Activated CD8-positive, alpha-beta T cell treated with anti-CD3 and anti-CD28 coated beads for 36 hours (primary cell): ENCODE results near the gene ST6GALNAC3. TPM values are rescaled to one million over a fixed set of nuclear protein-coding genes. Genes with fewer than 3 reads are reported as not detected.

Source experiments
- ATAC-seq: fragments of 200-7000 bp; cut with Tn5 transposase; one replicate; pipeline ENCODE4 v1.10.0; 2021; ENCODE audit warnings: mild to moderate bottlenecking, moderate library complexity
- CTCF ChIA-PET: fragments of 350-600 bp; sonication (Branson Sonifier 250); formaldehyde crosslinking; loops from one replicate; lab custom pipeline; 2021; ENCODE audit warnings: antibody characterized with exemption; lab: Charles Lee
- POLR2A ChIA-PET: fragments of 350-600 bp; sonication (Branson Sonifier 250); formaldehyde crosslinking; loops from one replicate; lab custom pipeline; 2021; ENCODE audit warnings: antibody characterized with exemption; lab: Charles Lee
- DNase-seq: peaks from one replicate; pipeline ENCODE4 v3.0.0-alpha.2; 2020
- H3K27ac Mint-ChIP-seq: one replicate; pipeline ENCODE4 v1.8.0; 2021; ENCODE audit warnings: mild to moderate bottlenecking, mixed read lengths
- H3K27me3 Mint-ChIP-seq: one replicate; pipeline ENCODE4 v1.8.0; 2021; ENCODE audit warnings: mixed read lengths
- H3K36me3 Mint-ChIP-seq: one replicate; pipeline ENCODE4 v1.8.0; 2021; ENCODE audit warnings: low read depth, mixed read lengths
- H3K4me1 Mint-ChIP-seq: one replicate; pipeline ENCODE4 v1.8.0; 2021; ENCODE audit warnings: low read depth, mixed read lengths
- H3K4me3 Mint-ChIP-seq: one replicate; pipeline ENCODE4 v1.8.0; 2021; ENCODE audit warnings: mild to moderate bottlenecking, moderate library complexity, mixed read lengths
- H3K9me3 Mint-ChIP-seq: one replicate; pipeline ENCODE4 v1.8.0; 2021; ENCODE audit warnings: mixed read lengths
- intact Hi-C: fragments of 100-400 bp; cut with micrococcal nuclease; formaldehyde crosslinking; loops from one replicate; pipeline ENCODE4 v1.10.0; 2022
- total RNA-seq, 2 experiments: library from RNA; stranded (reverse); gene quantifications; one replicate each; pipeline ENCODE4 v1.2.3, GENCODE V29; 2021
- TF ChIP-seq, protein P1 (sequence below): fragments of 200-600 bp; IDR thresholded peaks from one replicate; pipeline ENCODE4 v1.8.0; 2022; ENCODE audit warnings: antibody characterized with exemption, mild to moderate bottlenecking

The ST6GALNAC3 gene
- total RNA-seq, 2 experiments from 2014 or later, result 2.7 to 2.9 TPM

DNA sequence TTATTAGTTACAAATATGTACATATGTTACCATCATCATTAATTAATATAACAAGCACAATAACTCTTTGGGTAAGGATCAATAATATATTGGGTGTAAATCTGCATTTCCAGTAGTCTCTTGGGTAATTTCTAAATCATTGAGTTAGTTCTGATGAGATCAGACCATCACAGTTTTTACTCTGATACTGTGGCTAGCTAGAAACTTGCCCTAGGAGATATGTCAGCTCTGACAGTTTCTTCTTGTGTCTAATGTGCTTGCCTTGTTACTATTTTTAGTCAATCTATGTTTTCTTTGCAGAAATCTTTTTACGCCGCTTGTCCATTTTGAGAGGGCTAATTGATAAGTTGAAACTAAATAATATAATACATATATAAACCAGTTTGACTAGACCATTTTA, 507.2 kb downstream of the ST6GALNAC3 start:
- no peak overlapping the region for H3K27ac Mint-ChIP-seq
- no peaks in the 10 kb centered on the region for H3K4me1 Mint-ChIP-seq
- no peaks in the 10 kb centered on the region for H3K9me3 Mint-ChIP-seq
- H3K27me3 Mint-ChIP-seq, result no peaks in the 10 kb centered on the region
- DNase-seq (no peak), ATAC-seq (no peak)
- POLR2A ChIA-PET, result no interaction called here
- CTCF ChIA-PET, result no interaction called here
- H3K4me3 Mint-ChIP-seq, result no peak overlapping the region
- intact Hi-C loops, result no loop called here
- TF ChIP-seq, protein P1, sequence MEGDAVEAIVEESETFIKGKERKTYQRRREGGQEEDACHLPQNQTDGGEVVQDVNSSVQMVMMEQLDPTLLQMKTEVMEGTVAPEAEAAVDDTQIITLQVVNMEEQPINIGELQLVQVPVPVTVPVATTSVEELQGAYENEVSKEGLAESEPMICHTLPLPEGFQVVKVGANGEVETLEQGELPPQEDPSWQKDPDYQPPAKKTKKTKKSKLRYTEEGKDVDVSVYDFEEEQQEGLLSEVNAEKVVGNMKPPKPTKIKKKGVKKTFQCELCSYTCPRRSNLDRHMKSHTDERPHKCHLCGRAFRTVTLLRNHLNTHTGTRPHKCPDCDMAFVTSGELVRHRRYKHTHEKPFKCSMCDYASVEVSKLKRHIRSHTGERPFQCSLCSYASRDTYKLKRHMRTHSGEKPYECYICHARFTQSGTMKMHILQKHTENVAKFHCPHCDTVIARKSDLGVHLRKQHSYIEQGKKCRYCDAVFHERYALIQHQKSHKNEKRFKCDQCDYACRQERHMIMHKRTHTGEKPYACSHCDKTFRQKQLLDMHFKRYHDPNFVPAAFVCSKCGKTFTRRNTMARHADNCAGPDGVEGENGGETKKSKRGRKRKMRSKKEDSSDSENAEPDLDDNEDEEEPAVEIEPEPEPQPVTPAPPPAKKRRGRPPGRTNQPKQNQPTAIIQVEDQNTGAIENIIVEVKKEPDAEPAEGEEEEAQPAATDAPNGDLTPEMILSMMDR, result no peak
- no peaks in the 10 kb centered on the region for H3K36me3 Mint-ChIP-seq

DNA sequence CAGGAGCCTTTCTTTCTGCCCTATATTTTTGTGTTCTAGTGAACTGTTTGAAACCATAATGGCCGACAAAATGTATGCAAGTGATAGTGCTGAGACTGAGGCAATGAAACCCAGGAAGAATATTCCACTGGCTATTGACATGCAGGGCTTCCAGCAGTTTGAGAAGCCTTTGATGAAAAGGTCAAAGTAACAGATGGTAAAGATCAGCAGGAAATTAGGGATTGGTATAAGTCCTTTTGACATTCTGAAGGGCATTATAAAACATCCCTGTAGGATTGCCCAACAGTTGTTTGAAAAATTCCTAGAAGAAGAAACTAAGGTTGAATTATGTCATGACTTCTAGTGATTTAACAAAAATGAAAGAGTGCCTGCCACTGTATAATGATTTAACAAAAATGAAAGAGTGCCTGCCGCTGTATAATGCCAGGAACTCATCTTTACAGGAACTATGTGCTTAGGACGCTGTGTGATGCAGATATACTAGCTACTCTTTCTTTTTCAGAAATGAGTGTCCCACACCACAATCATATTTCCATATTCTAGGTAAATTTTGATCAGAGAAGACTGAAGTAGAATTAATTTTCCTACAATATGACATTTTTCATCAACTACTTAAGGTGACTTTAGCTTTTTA, 508.8 kb downstream of the ST6GALNAC3 start:
- Mint-ChIP-seq H3K4me1 (no peaks in the 10 kb centered on the region), H3K9me3 (no peaks in the 10 kb centered on the region), H3K4me3 (no peak overlapping the region), H3K27ac (no peak overlapping the region), H3K36me3 (no peaks in the 10 kb centered on the region), H3K27me3 (no peaks in the 10 kb centered on the region)
- no peak for ATAC-seq
- CTCF ChIA-PET, result no interaction called here
- POLR2A ChIA-PET, result interaction anchor here (0.5 kb wide), 1 partner anchor 788 kb away, joined by 3 read pairs; no protein-coding TSS in a partner anchor
- DNase-seq, result no peak
- intact Hi-C loops, result no loop called here
- TF ChIP-seq, protein P1, result no peak

DNA sequence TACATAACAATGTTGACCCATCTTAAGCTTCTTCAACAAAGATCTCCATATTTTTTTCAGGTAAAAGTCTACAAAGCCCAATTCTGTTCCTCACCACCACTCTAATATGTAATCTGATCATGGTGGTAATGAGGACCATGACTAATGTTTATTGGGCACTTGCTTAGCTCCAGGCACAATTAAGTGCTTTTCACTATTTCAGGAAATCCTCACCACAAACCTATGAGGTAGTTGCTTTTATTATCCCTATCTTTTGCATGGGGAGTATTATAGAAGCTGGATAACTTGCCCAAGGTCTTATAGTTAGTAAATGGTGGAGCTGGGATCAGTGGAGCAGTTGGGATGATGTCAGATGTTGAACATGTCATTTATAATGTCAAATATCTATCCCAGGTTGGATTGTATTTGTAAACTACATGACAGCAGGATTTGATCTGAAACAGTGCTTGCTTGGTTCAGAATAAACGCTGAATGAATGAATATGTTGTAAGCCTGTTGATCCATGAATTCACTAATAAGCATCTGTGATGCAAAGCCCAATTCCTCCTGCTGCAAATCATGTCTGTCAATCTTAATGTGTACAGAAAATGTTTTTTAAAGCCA, 509.4 kb downstream of the ST6GALNAC3 start:
- intact Hi-C loops, result no loop called here
- H3K4me3 Mint-ChIP-seq, result no peak overlapping the region
- TF ChIP-seq, protein P1, result no peak
- no peak for DNase-seq
- no peak for ATAC-seq
- ChIA-PET POLR2A (no interaction called here), CTCF (no interaction called here)
- H3K9me3 Mint-ChIP-seq, result no peaks in the 10 kb centered on the region
- no peak overlapping the region for H3K27ac Mint-ChIP-seq
- H3K4me1 Mint-ChIP-seq, result no peaks in the 10 kb centered on the region
- H3K36me3 Mint-ChIP-seq, result no peaks in the 10 kb centered on the region
- no peaks in the 10 kb centered on the region for H3K27me3 Mint-ChIP-seq

DNA sequence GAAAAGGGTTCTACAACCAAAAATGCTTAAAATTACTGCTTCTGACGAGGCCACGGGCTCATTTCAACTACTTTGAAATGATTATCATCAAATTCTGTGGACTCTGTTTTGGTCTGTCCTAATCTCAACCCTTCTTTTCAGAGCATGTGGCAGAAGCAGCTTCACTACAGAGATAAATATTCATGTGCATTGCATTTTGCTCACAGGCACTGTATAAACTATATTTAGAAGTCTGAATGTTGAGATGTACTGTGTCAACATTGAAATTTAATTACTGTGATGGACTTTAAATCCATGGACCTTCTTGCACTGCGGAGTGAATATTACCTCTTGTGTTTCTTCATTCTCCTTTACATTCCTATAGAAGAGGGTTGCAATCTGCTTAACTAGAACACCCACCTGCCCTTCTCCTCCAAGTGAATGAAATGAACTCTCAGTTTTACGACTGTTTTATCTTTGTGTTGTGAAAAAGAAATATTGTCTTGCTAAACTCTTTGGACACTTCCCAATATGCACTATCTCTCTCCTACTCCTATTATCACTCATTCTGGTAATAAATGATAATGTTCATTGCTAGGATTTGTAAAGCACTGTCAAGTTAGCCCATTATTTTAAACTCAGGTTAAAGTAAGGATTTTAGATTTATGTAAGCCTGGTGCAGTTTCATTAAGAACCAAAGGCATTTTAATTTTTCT, 511.6 kb downstream of the ST6GALNAC3 start:
- no peak for ATAC-seq
- intact Hi-C loops, result no loop called here
- TF ChIP-seq, protein P1, result no peak
- CTCF ChIA-PET, result no interaction called here
- H3K4me1 Mint-ChIP-seq, result no peaks in the 10 kb centered on the region
- H3K9me3 Mint-ChIP-seq, result no peaks in the 10 kb centered on the region
- H3K4me3 Mint-ChIP-seq, result no peak overlapping the region
- H3K36me3 Mint-ChIP-seq, result no peaks in the 10 kb centered on the region
- DNase-seq, result no peak
- H3K27me3 Mint-ChIP-seq, result no peaks in the 10 kb centered on the region
- H3K27ac Mint-ChIP-seq, result no peak overlapping the region
- POLR2A ChIA-PET, result no interaction called here

DNA sequence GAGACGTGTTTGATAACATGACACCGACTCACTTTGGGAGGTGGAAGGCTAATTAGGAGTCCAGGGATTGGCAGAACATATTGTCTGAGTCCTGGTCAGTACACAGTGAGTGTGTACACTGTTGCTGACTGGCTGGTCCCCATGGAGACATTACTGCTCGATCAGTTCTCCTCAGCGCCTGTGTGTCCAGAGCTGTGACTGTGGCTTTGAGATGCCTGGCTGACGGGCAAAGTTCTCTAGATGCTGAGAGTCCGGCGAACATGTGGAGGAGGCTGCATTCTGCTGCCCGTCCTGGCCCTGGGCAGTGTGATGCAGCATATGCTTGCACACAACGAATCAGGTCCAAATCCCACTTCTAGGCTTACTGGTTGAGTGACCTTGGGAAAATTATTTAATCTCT, 512.7 kb downstream of the ST6GALNAC3 start:
- CTCF ChIA-PET, result no interaction called here
- Mint-ChIP-seq H3K27me3 (no peaks in the 10 kb centered on the region), H3K9me3 (no peaks in the 10 kb centered on the region), H3K4me1 (no peaks in the 10 kb centered on the region), H3K27ac (no peak overlapping the region), H3K4me3 (no peak overlapping the region), H3K36me3 (no peaks in the 10 kb centered on the region)
- ATAC-seq (no peak), DNase-seq (no peak)
- POLR2A ChIA-PET, result no interaction called here
- TF ChIP-seq, protein P1, result no peak
- intact Hi-C loops, result no loop called here
